Cardiac septum (tissue), 1 donor: ENCODE results near the gene HUNK. TPM values are rescaled to one million over a fixed set of nuclear protein-coding genes. Genes with fewer than 3 reads are reported as not detected.

Experiments used
- DNase-seq: peaks from one replicate; pipeline ENCODE4 v3.0.0-alpha.2; 2020; ENCODE audit warnings: low spot score
- intact Hi-C: fragments of 100-400 bp; cut with DNase I; formaldehyde crosslinking; loops from one replicate; pipeline ENCODE4 v1.14.0; 2022
- total RNA-seq: library from RNA; stranded (reverse); fragmentation: NEBNext Ultra II Directional; extraction: Animal tissue kit (Norgen Biotek cat#: 25700); gene quantifications from one replicate; pipeline ENCODE4 v1.2.1, GENCODE V29; 2021
- donor health status: DM: no; HTN: no; CAD: no.

Gene HUNK
- total RNA-seq, 1 donor from 2014 or later: 0.73 TPM

DNA sequence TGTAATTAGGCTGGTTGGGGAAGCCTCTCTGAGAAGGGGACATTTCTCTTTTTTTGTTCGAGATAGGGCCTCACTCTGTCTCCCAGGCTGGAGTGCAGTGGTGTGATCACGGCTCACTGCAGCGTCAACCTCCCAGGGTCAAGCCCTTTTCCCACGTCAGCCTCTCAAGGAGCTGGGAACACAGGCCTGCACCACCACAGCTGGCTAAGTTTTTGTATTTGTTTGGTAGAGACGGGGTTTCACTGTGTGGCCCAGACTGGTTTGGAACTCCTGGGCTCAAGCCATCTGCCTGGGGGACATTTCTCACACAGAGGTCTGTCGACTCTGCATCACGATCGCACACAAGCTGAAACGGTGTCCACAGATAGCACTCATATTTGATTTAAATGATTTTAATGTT lies 39.7 kb downstream of the HUNK start:
- DNase-seq: no peak
- intact Hi-C loops: no loop called here

DNA sequence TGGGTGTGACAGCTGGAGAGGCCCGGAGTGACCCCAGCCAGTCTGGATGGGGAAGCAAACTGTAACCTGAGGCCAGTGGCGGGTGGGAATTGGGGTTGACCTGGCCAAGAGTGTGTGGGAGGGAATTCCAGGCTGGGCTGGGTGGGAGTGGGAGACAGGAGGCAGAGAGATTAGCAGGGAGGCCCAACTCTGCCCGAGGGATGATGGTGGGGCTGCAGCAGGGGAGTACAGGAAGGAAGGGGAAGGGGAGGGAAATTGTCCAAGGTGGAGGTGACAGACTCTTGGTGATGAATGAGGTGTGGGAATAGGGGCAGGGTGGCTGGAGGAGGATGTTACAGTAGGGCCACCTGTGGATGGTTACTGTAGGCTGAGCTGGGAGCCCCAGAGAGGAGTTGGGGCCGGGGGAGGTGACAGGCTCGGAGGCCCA lies 40.4 kb downstream of the HUNK start:
- intact Hi-C loops: no loop called here
- no peak for DNase-seq

DNA sequence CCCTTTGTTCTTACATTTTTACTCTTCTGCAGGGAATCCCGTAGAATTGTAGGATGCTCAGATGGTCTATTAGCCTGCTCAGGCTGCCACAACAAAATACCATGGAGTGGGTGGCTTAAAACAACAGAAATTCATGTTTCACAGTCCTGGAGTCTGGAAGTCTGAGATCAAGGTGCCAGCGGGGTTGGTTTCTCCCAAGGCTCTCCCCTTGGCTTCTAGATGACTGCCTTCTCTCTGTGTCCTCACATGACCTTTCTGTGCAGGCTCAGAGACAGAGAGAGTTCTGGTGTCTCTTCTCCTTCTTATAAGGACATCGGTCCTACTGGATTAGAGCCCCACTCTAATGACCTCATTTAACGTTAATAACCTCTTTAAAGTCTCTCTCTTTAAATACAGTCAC lies 41.7 kb downstream of the HUNK start:
- DNase-seq: no peak
- intact Hi-C loops: no loop called here

DNA sequence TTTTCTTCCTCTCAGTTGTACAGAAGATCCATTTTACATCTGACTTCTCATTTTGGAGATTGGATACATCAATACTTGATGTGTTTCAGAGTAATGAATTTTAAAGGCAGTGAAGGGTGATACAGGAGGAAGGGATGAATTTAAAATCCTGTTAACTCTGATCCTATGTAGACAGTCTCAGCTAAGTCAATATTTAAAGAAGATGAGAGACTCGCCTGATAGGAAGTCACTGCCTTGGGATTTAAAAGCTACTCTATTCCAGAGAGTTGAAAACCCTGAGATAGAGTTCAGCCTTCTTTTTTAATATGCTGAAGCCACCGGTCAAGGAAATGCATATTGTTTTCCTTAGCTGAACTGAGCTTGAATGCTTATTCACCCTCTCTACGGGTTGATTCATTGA lies 42.7 kb downstream of the HUNK start:
- intact Hi-C loops: no loop called here
- no peak for DNase-seq

DNA sequence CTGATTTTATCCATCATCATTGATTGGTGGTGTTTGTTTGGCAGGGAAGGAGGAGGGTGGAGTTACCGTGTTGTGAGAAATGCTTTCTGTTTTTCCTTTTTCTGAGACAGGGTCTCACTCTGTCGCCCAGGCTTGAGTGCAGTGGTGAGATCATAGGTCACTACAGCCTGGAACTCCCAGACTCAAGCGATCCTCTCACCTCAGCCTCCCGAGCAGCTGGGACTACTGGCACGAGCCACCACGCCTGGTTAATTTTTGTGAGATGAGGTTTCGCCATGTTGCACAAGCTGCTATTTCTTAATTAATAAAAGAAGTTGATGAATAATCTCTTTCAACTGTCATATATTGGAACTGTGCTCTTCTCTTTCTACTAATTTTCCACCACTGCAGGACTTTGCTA lies 44.3 kb downstream of the HUNK start:
- intact Hi-C loops: no loop called here
- no peak for DNase-seq

DNA sequence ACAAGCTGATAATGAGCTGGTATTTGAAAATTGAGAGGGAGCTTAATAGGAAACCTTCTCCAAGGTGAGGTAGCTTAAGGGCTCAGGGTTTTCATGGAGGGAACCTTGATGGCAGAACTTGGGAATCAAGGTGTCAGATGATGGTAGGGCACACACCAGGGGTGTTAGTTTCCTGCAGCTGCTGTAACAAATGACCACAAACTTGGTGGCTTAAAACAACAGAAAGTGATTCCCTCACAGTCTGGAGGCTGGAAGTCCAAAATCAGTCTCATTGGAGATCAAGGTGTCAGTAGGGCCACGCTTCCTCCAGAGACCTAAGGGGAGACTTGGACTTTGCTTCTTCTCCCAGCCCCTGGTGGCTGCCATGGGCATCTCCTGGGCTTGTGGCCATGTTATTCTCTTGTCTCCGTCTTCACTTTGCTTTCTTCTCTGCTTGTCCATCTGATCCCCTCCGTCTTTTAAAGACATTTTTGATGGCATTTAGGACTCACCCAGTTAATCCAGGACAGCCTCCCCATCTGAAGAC lies 45.5 kb downstream of the HUNK start:
- intact Hi-C loops: no loop called here
- DNase-seq: no peak

DNA sequence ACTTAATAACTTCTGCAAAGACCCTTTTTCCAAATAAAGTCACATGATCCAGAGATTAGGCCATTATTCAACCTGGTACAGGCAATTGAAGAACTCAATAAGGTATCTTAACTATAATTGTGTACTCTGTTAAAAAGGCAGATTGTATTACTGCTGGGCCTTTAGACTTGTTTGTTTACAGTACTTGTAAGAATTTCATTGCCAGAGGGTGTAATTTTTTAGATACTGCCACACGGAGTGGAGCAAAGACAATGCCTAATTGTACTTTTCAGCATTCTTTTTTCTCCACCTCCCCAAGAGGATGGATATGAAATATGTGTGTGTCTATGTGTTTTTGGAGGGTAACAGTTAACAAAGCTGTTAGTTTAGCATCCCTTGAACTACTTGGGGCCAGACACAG lies 47.5 kb downstream of the HUNK start:
- intact Hi-C loops: no loop called here
- no peak for DNase-seq

DNA sequence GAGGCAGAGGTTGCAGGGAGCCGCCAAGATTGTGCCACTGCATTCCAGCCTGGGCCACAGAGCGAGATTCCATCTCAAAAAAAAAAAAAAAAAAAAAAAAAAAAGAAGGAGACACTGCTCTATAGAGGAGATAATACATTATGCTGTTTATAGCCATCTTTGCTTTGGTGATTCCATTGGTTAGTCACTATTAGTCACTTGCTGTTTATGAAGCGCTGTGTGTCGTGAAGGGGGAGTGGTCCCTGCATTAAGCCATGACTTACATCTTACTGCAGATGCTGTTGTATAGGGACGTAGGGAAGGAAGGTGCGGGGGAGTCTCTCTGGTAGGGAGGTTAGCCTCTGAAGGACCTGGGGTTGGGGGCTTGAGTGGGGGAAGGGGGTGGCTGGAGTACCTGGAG lies 48.3 kb downstream of the HUNK start:
- intact Hi-C loops: no loop called here
- no peak for DNase-seq

DNA sequence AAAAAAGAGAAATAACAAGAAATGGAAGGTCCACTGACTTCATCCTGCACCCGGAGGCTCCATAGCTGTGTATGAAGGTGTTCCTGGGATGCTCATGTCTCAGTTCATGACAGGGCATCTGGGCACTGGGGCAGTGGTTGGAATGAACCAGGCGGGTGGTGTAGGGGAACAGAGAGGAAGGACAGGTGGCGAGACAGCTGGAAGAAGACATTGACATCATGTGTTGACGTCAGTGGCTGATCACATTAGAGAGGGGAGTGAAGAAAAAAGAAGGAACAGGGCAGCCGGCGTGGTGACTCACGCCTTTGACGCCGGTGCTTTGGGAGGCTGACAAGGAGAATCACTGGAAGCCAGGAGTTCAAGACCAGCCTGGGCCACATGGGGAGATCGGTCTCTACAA lies 50.1 kb downstream of the HUNK start:
- intact Hi-C loops: no loop called here
- DNase-seq: peak; percentile 26

DNA sequence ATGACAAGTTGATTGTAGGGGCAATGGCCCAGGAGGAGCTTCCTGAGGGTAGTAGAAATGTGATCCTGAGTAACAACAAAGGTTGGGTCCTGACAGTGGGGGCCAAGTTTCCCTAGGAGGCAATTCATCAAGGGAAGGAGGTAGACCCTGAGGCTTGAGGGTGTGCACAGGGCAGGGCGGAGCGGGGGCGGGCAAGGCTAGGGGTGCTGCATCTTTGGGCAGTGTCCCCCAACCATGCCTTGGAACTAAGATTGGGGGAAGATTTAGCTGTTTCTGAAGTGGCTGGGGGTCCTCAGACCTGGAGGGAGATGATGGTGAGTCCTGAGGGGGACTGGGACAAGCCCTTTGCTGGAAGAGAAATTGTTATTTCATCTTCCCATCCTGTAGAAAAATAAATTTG lies 50.9 kb downstream of the HUNK start:
- intact Hi-C loops: no loop called here
- DNase-seq: peak; percentile 4

DNA sequence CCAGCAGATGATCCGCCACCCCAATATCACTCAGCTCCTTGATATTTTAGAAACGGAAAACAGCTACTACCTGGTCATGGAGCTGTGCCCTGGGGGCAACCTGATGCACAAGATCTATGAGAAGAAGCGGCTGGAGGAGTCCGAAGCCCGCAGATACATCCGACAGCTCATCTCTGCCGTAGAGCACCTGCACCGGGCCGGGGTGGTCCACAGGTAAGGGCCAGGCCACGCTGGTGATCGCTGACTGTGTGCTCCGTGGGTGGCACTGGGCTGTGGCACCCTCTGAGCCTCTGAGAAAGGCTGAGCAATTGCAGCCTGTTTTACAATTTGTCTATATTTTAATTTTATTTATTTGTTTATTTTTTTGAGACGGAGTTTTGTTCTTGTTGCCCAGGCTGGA lies 51.7 kb downstream of the HUNK start:
- DNase-seq: peak; percentile 26
- intact Hi-C loops: no loop called here

DNA sequence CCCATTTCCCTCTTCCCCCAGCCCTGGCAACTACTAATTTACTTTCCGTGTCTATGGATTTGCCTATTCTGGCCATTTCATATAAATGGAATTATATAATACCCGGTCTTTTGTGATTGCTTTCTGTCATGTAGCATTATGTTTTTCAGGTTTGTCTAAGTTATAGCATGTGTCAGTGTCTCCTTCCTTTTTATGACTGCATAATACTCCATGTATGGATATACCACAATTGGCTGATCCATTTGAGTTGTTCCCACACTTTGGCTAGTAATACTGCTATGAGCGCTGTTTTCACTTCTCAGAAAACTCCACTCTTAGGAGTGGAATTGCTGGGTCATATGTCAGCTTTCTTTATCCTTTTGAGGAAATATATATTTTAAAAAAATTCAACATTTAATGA lies 53.7 kb downstream of the HUNK start:
- intact Hi-C loops: no loop called here
- DNase-seq: no peak

DNA sequence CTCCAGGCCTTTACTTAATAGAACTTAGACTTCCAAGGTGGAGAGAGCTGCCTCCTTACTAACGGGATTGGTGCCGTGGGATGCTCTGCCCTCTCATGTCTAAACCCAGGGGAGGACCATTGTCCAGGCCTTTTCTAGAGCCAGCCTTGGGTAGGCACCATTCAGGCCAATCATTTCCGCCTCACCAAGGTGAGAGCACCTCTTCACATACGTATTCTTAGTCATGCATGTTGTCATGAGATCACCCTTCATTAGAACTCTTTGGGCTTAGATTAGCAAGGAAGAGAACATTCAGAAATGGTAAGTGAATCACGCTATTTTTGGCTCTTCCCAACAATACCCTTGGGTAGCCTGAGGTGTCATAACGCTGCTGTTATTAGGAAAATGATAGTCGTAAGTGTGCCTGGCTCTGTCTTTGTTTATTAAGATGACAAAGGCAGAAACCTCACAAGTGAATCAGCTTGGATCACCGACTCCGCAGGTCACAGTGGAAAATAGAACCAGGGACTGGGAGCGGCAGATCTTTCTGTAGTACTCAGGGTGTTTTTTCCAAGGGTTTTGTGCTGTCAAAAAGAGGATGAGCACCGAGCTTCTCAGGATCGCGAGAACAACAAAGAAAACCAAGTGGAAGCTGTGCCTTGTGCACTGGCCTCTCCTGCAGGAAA lies 55.0 kb downstream of the HUNK start:
- peak; percentile 20 for DNase-seq
- intact Hi-C loops: no loop called here

DNA sequence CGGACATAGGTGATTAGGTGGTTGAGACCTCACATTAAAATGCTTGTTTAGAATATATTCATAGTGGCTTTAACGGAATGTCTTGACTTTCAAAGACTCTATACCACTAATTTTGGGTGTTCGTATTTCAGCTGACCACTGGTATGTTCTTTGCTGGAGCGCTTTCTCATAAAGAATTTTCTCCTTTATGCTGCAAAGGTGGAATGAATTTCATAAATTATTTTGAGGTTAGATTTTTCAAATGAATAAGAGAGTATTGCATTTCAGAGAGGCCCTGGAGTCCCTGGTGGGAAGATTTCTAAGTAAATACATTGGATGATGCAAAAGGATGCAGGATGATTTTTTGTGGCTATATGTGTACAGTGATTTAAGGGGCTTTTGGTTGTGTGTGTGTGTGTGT lies 55.8 kb downstream of the HUNK start:
- intact Hi-C loops: no loop called here
- no peak for DNase-seq

DNA sequence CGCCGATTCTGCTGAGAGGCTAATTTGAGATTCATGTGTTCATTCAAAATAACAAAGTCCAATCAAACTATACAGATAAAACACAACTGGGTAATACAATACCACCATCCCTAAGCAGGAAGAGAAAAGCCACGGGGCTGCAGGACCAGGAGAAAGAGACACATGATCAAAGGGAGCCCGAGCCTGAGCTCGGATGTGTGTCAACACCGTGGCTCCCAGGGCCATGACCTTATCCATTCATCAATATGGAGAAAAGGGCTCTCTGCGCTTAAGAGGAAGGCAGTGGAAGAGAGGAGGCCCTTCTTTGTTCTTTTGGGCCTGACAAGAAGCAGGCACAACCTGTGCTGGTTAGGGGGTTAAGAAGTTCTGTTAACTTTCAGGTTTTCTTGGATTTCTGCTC lies 56.7 kb downstream of the HUNK start:
- DNase-seq: no peak
- intact Hi-C loops: no loop called here

DNA sequence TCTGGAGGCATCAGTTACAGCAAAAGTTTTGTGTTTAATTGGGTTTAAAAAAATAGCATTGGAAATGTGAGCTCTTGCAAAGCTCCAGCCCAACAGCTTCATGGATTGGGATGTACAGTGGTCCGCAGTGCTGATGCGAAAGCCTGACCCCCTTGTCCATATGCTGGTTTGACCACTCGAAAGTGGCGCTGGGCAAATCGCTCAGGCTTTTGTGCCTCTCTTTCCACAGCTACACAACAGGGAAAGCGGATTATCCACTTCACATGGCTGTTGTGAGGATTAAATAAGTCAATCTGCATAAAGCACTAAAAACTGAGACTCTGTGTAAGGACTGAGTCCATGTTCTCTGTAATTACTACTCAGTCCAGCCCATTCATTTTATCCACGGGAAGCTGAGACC lies 57.2 kb downstream of the HUNK start:
- DNase-seq: peak; percentile 51
- intact Hi-C loops: no loop called here

DNA sequence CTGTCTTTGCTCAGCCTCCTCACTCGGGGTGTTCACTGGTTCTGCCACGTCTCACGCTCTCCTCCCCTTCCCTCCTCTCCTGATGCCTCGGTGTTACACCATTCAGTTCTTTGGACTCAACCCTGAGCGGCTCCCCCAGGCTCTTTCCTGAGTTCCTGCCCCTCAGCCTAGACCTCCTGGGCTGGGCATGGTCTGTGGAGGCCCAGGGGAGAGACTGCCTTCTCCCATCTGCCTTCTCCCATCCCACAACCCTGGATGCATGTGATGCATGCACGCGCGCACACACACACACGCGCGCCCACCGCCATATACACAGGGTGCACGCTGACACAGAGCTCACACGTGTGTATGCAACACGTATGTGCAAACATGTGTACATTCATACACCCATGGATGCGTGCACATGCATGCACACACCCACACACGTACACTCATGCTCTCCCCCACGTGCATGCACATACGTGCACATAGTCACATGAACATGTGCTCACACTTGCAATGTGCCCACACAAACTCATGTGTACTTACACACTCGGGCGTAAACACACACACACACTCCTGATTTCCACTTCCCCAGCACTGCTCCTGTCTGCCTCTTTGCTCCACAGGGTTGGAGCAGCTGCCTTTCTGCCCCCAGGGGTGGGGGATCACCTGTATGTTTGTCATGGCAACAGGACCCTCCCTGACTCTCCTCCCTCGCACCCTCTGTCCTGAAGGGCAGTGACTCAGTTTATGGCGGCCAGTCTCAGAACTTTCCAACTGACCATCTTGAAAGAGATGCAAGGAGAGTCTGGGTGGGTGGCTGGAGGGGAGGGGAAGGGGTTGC lies 59.0 kb downstream of the HUNK start:
- DNase-seq: peak; percentile 31

DNA sequence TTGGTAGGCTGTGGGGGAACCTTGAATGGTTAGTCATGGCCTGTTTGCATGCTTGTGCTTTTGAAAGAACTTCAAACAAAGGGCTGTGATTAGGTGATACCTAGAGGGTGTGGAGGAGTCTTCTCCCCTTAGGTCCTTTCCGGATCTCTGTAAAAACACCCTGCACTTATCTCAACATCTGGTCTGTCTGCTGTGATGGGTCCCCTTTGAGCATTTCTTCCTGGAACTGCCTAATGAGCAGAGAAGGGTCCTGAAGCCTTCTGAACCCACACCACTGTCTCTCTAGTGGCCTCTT lies 59.6 kb downstream of the HUNK start:
- intact Hi-C loops: no loop called here
- no peak for DNase-seq

More for the DNA sequence above, 59.0 kb downstream of the HUNK start:
- intact Hi-C loops: no loop called here

DNA sequence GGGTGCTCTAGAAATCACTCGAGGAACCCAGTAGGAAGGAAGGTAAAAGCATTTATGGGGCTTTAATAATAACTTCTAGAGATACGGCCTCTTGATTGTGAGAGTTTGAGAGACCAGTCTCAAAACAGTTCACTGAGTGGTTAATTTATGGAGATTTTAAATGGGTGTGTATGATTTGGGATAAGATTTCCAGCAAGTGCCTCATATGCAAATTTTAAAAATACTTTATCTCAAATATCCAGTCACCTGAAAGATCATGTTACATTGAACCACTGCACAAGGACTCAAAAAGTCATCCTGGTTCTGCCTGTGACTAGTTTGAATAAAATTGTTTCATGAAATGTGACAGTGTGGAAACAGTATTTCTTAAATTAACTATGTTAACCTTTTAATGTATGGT lies 64.5 kb downstream of the HUNK start:
- intact Hi-C loops: no loop called here
- no peak for DNase-seq

DNA sequence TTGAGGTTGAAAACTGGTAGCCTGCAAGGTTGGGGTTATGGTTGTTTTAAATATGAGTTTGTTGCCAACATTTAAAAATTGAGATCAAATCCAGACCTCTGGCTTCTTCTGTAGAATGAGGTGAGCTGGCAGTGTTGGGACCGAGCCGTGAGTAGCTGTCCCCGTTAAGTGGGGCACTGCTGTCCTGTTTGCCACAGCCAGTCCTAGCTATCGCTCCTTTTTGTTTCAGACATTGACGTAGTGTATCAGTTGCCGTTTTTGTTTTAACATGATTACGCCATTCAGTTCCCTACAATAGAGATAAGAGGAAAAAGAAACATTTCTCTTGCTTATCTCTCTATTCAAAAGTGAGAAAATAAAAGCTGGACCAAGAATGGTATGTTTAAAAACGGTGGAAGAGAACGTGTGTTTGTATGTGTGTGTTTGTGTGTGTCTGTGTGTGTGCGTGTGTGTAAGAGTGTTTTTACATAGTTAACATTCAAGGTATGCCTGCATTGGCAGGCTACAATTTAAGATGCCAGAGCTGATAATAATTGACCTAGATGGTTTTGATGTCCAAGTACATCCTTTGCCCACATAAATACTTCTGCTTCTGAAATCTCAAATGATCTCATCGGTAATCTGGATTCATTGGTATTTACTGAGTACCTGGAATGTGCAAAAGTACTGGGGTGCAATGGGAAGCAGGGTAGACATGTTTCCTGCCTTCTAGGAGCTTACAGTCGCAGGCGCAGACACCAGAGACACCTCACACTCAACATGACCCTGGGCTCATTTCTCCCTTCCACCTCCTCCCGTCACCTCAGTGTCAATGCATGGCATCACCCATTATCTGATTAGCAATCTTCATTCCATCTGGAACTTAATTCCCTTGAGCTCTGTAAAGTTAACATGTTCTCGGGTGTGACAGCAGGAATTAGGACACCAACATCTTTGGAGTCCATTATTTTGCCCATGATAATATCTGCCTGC lies 65.8 kb downstream of the HUNK start:
- DNase-seq: no peak
- intact Hi-C loops: no loop called here
